ENCODE data around the gene ACOT8. TPM values are rescaled to one million over a fixed set of nuclear protein-coding genes. Genes with fewer than 3 reads are reported as not detected.

The ACOT8 gene
- total and polyA plus RNA-seq, 9 of the 15 experiments (the other 6 are each of a cell fraction or from before 2014, with no cell fraction given): 8.2 to 46.7 (median 20.7) TPM

DNA sequence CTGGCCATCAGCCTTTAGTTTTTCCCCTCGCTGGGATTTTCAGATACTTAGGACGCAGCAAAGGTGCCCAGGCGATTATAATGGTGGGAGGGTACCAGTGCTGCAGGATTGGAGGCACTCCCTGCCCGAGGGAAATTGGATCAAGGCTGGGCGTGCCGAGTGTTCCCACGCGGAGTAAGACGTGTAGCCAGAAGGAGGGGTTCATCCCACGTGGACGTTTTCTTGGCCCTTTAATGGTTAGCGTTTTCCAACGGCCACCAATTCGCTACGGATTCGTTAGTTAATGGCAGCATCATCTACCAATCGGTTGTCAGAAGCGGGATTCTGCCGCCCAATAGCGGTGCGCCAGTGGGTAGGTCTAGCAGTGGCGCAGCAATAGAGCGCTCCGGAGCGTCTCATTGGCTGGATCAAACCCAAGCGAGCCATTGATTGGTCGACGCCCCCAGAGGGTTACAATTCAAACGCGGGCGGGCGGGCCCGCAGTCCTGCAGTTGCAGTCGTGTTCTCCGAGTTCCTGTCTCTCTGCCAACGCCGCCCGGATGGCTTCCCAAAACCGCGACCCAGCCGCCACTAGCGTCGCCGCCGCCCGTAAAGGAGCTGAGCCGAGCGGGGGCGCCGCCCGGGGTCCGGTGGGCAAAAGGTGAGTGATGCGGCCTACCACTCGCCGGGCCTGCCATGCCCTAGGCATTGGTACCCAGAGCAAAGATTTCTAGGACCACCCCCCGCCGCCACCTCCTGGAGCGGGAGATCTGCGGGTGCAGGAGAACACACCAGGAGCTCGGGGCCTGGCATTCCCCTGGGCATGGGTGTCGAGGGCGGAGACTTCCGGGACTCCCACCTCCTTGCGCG, 44.8 kb downstream of the ACOT8 start, which contains the start of gene UBE2C (continued):
- TF ChIP-seq, protein P1, sequence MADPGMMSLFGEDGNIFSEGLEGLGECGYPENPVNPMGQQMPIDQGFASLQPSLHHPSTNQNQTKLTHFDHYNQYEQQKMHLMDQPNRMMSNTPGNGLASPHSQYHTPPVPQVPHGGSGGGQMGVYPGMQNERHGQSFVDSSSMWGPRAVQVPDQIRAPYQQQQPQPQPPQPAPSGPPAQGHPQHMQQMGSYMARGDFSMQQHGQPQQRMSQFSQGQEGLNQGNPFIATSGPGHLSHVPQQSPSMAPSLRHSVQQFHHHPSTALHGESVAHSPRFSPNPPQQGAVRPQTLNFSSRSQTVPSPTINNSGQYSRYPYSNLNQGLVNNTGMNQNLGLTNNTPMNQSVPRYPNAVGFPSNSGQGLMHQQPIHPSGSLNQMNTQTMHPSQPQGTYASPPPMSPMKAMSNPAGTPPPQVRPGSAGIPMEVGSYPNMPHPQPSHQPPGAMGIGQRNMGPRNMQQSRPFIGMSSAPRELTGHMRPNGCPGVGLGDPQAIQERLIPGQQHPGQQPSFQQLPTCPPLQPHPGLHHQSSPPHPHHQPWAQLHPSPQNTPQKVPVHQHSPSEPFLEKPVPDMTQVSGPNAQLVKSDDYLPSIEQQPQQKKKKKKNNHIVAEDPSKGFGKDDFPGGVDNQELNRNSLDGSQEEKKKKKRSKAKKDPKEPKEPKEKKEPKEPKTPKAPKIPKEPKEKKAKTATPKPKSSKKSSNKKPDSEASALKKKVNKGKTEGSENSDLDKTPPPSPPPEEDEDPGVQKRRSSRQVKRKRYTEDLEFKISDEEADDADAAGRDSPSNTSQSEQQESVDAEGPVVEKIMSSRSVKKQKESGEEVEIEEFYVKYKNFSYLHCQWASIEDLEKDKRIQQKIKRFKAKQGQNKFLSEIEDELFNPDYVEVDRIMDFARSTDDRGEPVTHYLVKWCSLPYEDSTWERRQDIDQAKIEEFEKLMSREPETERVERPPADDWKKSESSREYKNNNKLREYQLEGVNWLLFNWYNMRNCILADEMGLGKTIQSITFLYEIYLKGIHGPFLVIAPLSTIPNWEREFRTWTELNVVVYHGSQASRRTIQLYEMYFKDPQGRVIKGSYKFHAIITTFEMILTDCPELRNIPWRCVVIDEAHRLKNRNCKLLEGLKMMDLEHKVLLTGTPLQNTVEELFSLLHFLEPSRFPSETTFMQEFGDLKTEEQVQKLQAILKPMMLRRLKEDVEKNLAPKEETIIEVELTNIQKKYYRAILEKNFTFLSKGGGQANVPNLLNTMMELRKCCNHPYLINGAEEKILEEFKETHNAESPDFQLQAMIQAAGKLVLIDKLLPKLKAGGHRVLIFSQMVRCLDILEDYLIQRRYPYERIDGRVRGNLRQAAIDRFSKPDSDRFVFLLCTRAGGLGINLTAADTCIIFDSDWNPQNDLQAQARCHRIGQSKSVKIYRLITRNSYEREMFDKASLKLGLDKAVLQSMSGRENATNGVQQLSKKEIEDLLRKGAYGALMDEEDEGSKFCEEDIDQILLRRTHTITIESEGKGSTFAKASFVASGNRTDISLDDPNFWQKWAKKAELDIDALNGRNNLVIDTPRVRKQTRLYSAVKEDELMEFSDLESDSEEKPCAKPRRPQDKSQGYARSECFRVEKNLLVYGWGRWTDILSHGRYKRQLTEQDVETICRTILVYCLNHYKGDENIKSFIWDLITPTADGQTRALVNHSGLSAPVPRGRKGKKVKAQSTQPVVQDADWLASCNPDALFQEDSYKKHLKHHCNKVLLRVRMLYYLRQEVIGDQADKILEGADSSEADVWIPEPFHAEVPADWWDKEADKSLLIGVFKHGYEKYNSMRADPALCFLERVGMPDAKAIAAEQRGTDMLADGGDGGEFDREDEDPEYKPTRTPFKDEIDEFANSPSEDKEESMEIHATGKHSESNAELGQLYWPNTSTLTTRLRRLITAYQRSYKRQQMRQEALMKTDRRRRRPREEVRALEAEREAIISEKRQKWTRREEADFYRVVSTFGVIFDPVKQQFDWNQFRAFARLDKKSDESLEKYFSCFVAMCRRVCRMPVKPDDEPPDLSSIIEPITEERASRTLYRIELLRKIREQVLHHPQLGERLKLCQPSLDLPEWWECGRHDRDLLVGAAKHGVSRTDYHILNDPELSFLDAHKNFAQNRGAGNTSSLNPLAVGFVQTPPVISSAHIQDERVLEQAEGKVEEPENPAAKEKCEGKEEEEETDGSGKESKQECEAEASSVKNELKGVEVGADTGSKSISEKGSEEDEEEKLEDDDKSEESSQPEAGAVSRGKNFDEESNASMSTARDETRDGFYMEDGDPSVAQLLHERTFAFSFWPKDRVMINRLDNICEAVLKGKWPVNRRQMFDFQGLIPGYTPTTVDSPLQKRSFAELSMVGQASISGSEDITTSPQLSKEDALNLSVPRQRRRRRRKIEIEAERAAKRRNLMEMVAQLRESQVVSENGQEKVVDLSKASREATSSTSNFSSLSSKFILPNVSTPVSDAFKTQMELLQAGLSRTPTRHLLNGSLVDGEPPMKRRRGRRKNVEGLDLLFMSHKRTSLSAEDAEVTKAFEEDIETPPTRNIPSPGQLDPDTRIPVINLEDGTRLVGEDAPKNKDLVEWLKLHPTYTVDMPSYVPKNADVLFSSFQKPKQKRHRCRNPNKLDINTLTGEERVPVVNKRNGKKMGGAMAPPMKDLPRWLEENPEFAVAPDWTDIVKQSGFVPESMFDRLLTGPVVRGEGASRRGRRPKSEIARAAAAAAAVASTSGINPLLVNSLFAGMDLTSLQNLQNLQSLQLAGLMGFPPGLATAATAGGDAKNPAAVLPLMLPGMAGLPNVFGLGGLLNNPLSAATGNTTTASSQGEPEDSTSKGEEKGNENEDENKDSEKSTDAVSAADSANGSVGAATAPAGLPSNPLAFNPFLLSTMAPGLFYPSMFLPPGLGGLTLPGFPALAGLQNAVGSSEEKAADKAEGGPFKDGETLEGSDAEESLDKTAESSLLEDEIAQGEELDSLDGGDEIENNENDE (IDR thresholded peaks at IDR 0.05; ENCODE audit: low read depth, low read length): no peak
- no peak for TF ChIP-seq TCF7 (IDR thresholded peaks at IDR 0.05; ENCODE audit: borderline replicate concordance)
- TF ChIP-seq, protein P2, sequence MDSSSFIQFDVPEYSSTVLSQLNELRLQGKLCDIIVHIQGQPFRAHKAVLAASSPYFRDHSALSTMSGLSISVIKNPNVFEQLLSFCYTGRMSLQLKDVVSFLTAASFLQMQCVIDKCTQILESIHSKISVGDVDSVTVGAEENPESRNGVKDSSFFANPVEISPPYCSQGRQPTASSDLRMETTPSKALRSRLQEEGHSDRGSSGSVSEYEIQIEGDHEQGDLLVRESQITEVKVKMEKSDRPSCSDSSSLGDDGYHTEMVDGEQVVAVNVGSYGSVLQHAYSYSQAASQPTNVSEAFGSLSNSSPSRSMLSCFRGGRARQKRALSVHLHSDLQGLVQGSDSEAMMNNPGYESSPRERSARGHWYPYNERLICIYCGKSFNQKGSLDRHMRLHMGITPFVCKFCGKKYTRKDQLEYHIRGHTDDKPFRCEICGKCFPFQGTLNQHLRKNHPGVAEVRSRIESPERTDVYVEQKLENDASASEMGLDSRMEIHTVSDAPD (CRISPR knock-in tag; IDR thresholded peaks at IDR 0.05): no peak
- no peak for TF ChIP-seq ZC3H11A (IDR thresholded peaks at IDR 0.05; ENCODE audit: low read depth, low read length)
- TF ChIP-seq SMARCC2 (IDR thresholded peaks at IDR 0.05; ENCODE audit: low read depth): no peak
- no peak for TF ChIP-seq ATF7 (IDR thresholded peaks at IDR 0.05)
- TF ChIP-seq, protein P3, sequence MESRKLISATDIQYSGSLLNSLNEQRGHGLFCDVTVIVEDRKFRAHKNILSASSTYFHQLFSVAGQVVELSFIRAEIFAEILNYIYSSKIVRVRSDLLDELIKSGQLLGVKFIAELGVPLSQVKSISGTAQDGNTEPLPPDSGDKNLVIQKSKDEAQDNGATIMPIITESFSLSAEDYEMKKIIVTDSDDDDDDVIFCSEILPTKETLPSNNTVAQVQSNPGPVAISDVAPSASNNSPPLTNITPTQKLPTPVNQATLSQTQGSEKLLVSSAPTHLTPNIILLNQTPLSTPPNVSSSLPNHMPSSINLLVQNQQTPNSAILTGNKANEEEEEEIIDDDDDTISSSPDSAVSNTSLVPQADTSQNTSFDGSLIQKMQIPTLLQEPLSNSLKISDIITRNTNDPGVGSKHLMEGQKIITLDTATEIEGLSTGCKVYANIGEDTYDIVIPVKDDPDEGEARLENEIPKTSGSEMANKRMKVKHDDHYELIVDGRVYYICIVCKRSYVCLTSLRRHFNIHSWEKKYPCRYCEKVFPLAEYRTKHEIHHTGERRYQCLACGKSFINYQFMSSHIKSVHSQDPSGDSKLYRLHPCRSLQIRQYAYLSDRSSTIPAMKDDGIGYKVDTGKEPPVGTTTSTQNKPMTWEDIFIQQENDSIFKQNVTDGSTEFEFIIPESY (CRISPR knock-in tag; IDR thresholded peaks at IDR 0.05): peak; percentile 90
- no peak for TF ChIP-seq CEBPB (tag; IDR thresholded peaks at IDR 0.05)
- TF ChIP-seq, protein P4, sequence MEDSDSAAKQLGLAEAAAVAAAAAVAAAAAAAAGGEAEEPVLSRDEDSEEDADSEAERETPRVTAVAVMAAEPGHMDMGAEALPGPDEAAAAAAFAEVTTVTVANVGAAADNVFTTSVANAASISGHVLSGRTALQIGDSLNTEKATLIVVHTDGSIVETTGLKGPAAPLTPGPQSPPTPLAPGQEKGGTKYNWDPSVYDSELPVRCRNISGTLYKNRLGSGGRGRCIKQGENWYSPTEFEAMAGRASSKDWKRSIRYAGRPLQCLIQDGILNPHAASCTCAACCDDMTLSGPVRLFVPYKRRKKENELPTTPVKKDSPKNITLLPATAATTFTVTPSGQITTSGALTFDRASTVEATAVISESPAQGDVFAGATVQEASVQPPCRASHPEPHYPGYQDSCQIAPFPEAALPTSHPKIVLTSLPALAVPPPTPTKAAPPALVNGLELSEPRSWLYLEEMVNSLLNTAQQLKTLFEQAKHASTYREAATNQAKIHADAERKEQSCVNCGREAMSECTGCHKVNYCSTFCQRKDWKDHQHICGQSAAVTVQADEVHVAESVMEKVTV (CRISPR knock-in tag; IDR thresholded peaks at IDR 0.05): no peak
- TF ChIP-seq ZNF75A (CRISPR knock-in tag; IDR thresholded peaks at IDR 0.05): no peak

Data from K562 (cell line).